Mesothelial cell of epicardium (in vitro differentiated cells): ENCODE measurements around the gene PARN. TPM values are rescaled to one million over a fixed set of nuclear protein-coding genes. Genes with fewer than 3 reads are reported as not detected.

Experiments
- DNase-seq, 2 experiments: peaks; one replicate each; pipeline ENCODE4 v3.0.0; 2021; ENCODE audit warnings: low spot score in 2 of 2; ENCODE audit not compliant: unreplicated experiment in 2 of 2
- H3K27ac Mint-ChIP-seq: 2 replicates; pipeline ENCODE4 v1.8.0; 2021; ENCODE audit warnings: mixed read lengths
- H3K27me3 Mint-ChIP-seq: 2 replicates; pipeline ENCODE4 v1.8.0; 2021; ENCODE audit warnings: low read depth, mixed read lengths
- H3K36me3 Mint-ChIP-seq: 2 replicates; pipeline ENCODE4 v1.8.0; 2021; ENCODE audit warnings: mixed read lengths
- H3K4me1 Mint-ChIP-seq: 2 replicates; pipeline ENCODE4 v1.8.0; 2021; ENCODE audit warnings: mixed read lengths
- H3K4me3 Mint-ChIP-seq: 2 replicates; pipeline ENCODE4 v1.8.0; 2021; ENCODE audit warnings: mild to moderate bottlenecking, moderate library complexity, mixed read lengths
- H3K9me3 Mint-ChIP-seq: 2 replicates; pipeline ENCODE4 v1.8.0; 2021; ENCODE audit warnings: mixed read lengths
- CTCF ChIP-seq: fragments of 200-600 bp; sonication (generic); IDR thresholded peaks from one replicate; pipeline ENCODE4 v1.5.0; 2021; ENCODE audit warnings: antibody characterized with exemption; ENCODE audit not compliant: unreplicated experiment
- total RNA-seq: library from RNA; stranded (reverse); gene quantifications from 3 replicates; pipeline ENCODE4 v1.2.1, GENCODE V29; 2021

The PARN gene
- total RNA-seq, 1 donor from 2014 or later, result 35.6 TPM

DNA sequence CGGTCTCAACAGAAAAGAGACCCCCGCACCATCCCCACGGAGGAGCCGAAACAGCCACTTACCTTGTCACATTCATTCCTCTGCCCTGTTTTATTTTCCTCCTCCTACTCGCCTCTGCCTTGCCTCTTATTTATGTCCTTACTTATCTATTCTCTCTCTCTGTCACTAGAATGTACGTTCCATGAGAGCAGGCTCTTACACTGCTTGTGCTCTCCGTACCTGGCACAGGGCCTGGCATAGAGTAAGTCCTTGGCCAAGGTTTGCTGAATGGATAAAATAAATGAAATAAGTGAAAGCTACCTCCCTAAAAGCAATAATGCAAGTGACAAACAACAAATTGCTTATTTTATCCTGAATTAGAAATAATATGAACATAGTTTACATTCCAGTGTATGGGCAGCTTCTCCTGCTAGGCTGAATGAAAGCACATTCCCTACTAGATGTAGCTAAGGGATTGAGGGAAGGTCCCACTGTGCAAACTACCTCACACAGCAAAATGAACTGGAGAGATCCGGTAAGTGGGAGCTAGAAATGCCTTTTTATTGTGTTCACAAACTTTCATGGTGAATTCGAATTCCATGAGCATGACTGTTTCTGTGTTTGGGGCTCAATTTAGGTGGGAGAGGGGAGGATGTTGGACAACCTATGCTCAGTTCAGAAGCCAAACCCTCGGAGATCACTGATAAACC is 173.1 kb downstream of the PARN start:
- Mint-ChIP-seq H3K27me3 (no peaks in the 10 kb centered on the region), H3K36me3 (peaks cover 11% of the 10 kb centered on the region), H3K4me1 (no peaks in the 10 kb centered on the region), H3K27ac (no peak overlapping the region), H3K4me3 (no peak overlapping the region), H3K9me3 (peaks cover under 1% of the 10 kb centered on the region)
- no peak for DNase-seq
- TF ChIP-seq CTCF, result no peak

GRCh38 chr16:14455573-14455972 is 174.5 kb downstream of the PARN start:
- H3K9me3 Mint-ChIP-seq, result no peaks in the 10 kb centered on the region
- TF ChIP-seq CTCF, result no peak
- H3K4me1 Mint-ChIP-seq, result no peaks in the 10 kb centered on the region
- no peak for DNase-seq
- H3K27ac Mint-ChIP-seq, result no peak overlapping the region
- H3K27me3 Mint-ChIP-seq, result no peaks in the 10 kb centered on the region
- H3K36me3 Mint-ChIP-seq, result no peaks in the 10 kb centered on the region
- no peak overlapping the region for H3K4me3 Mint-ChIP-seq

GRCh38 chr16:14454391-14454790 is 175.7 kb downstream of the PARN start:
- Mint-ChIP-seq H3K9me3 (no peaks in the 10 kb centered on the region), H3K27me3 (no peaks in the 10 kb centered on the region), H3K27ac (no peak overlapping the region), H3K4me1 (peaks cover 5% of the 10 kb centered on the region), H3K4me3 (no peak overlapping the region), H3K36me3 (no peaks in the 10 kb centered on the region)
- DNase-seq, result no peak
- no peak for TF ChIP-seq CTCF

GRCh38 chr16:14452066-14452465 is 178.0 kb downstream of the PARN start:
- no peaks in the 10 kb centered on the region for H3K9me3 Mint-ChIP-seq
- H3K27ac Mint-ChIP-seq, result no peak overlapping the region
- no peak overlapping the region for H3K4me3 Mint-ChIP-seq
- H3K36me3 Mint-ChIP-seq, result no peaks in the 10 kb centered on the region
- H3K4me1 Mint-ChIP-seq, result peaks cover 9% of the 10 kb centered on the region
- TF ChIP-seq CTCF, result no peak
- no peak for DNase-seq
- no peaks in the 10 kb centered on the region for H3K27me3 Mint-ChIP-seq

- Mint-ChIP-seq H3K9me3 (no peaks in the 10 kb centered on the region), H3K36me3 (no peaks in the 10 kb centered on the region), H3K4me3 (no peak overlapping the region), H3K27ac (no peak overlapping the region), H3K4me1 (peaks cover 12% of the 10 kb centered on the region), H3K27me3 (no peaks in the 10 kb centered on the region)
- no peak for TF ChIP-seq CTCF
- DNase-seq, result no peak
Measured at GRCh38 chr16:14450846-14451245, 179.2 kb downstream of the PARN start.
